ENCODE data around the gene SETBP1.

The SETBP1 gene

GRCh38 chr18:45054636-45055035, 373.9 kb downstream of the SETBP1 start:
- no peak for DNase-seq

GRCh38 chr18:45055811-45056210, 375.1 kb downstream of the SETBP1 start:
- no peak for DNase-seq

GRCh38 chr18:45056926-45057325, 376.2 kb downstream of the SETBP1 start:
- DNase-seq = no peak

GRCh38 chr18:45057955-45058600, 377.4 kb downstream of the SETBP1 start:
- DNase-seq = no peak

- DNase-seq = no peak
Measured at GRCh38 chr18:45059695-45060094, 379.0 kb downstream of the SETBP1 start.

- no peak for DNase-seq
Measured at GRCh38 chr18:45060102-45060501, 379.4 kb downstream of the SETBP1 start.

- no peak for DNase-seq
Measured at GRCh38 chr18:45061359-45061758, 380.7 kb downstream of the SETBP1 start.

GRCh38 chr18:45063246-45064038, 382.8 kb downstream of the SETBP1 start:
- DNase-seq = no peak

- DNase-seq = no peak
Measured at GRCh38 chr18:45066210-45066609, 385.5 kb downstream of the SETBP1 start.

- DNase-seq = no peak
Measured at GRCh38 chr18:45066886-45067285, 386.2 kb downstream of the SETBP1 start.

GRCh38 chr18:45068400-45069094, 387.9 kb downstream of the SETBP1 start:
- no peak for DNase-seq

- DNase-seq = no peak
Measured at GRCh38 chr18:45069546-45069945, 388.9 kb downstream of the SETBP1 start.

GRCh38 chr18:45071956-45072355, 391.3 kb downstream of the SETBP1 start:
- no peak for DNase-seq

GRCh38 chr18:45073556-45073955, 392.9 kb downstream of the SETBP1 start:
- no peak for DNase-seq

GRCh38 chr18:45081566-45082181, 401.0 kb downstream of the SETBP1 start:
- no peak for DNase-seq

- no peak for DNase-seq
Measured at GRCh38 chr18:45083226-45083855, 402.7 kb downstream of the SETBP1 start.

GRCh38 chr18:45084206-45084605, 403.5 kb downstream of the SETBP1 start:
- no peak for DNase-seq

- no peak for DNase-seq
Measured at GRCh38 chr18:45085916-45086624, 405.4 kb downstream of the SETBP1 start.

- DNase-seq = no peak
Measured at GRCh38 chr18:45086777-45087176, 406.1 kb downstream of the SETBP1 start.

GRCh38 chr18:45090526-45091140, 409.9 kb downstream of the SETBP1 start:
- no peak for DNase-seq

- DNase-seq = no peak
Measured at GRCh38 chr18:45100321-45101105, 419.8 kb downstream of the SETBP1 start.
